Measurements from ENCODE around the gene RARG.

GRCh38 chr12:53220694-53221202, 11.3 kb downstream of the RARG start:
- TF ChIP-seq EZH2 (IDR thresholded peaks at IDR 0.05; ENCODE audit: low read length): no peak
- TF ChIP-seq, protein P1, sequence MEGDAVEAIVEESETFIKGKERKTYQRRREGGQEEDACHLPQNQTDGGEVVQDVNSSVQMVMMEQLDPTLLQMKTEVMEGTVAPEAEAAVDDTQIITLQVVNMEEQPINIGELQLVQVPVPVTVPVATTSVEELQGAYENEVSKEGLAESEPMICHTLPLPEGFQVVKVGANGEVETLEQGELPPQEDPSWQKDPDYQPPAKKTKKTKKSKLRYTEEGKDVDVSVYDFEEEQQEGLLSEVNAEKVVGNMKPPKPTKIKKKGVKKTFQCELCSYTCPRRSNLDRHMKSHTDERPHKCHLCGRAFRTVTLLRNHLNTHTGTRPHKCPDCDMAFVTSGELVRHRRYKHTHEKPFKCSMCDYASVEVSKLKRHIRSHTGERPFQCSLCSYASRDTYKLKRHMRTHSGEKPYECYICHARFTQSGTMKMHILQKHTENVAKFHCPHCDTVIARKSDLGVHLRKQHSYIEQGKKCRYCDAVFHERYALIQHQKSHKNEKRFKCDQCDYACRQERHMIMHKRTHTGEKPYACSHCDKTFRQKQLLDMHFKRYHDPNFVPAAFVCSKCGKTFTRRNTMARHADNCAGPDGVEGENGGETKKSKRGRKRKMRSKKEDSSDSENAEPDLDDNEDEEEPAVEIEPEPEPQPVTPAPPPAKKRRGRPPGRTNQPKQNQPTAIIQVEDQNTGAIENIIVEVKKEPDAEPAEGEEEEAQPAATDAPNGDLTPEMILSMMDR (optimal IDR thresholded peaks at IDR 0.05 in 1 of 3, IDR thresholded peaks at IDR 0.05 in 1 of 3, conservative IDR thresholded peaks at IDR 0.05 in 1 of 3; ENCODE audit: extremely low read depth in 1 of 3, insufficient read depth in 2 of 3, low read length in 3 of 3): no peak
